ENCODE measurements around the gene TGM3. TPM values are rescaled to one million over a fixed set of nuclear protein-coding genes. Genes with fewer than 3 reads are reported as not detected.

Gene TGM3
- total RNA-seq, 1 donor from 2014 or later = 0.32 TPM

GRCh38 chr20:2331901-2332565 is 36.2 kb downstream of the TGM3 start:
- Histone ChIP-seq H3K4me3 (no peak overlapping the region), H3K4me1 (no peaks in the 10 kb centered on the region), H3K27me3 (ENCODE audit: low read depth) (peaks cover 3% of the 10 kb centered on the region), H3K36me3 (no peaks in the 10 kb centered on the region), H3K27ac (no peak overlapping the region), H3K9me3 (no peaks in the 10 kb centered on the region)
- intact Hi-C loops (cut with DNase I) = no loop called here
- DNase-seq = no peak
- TF ChIP-seq, protein P1, sequence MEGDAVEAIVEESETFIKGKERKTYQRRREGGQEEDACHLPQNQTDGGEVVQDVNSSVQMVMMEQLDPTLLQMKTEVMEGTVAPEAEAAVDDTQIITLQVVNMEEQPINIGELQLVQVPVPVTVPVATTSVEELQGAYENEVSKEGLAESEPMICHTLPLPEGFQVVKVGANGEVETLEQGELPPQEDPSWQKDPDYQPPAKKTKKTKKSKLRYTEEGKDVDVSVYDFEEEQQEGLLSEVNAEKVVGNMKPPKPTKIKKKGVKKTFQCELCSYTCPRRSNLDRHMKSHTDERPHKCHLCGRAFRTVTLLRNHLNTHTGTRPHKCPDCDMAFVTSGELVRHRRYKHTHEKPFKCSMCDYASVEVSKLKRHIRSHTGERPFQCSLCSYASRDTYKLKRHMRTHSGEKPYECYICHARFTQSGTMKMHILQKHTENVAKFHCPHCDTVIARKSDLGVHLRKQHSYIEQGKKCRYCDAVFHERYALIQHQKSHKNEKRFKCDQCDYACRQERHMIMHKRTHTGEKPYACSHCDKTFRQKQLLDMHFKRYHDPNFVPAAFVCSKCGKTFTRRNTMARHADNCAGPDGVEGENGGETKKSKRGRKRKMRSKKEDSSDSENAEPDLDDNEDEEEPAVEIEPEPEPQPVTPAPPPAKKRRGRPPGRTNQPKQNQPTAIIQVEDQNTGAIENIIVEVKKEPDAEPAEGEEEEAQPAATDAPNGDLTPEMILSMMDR (IDR thresholded peaks at IDR 0.05) = no peak
- no peak for ATAC-seq

DNA sequence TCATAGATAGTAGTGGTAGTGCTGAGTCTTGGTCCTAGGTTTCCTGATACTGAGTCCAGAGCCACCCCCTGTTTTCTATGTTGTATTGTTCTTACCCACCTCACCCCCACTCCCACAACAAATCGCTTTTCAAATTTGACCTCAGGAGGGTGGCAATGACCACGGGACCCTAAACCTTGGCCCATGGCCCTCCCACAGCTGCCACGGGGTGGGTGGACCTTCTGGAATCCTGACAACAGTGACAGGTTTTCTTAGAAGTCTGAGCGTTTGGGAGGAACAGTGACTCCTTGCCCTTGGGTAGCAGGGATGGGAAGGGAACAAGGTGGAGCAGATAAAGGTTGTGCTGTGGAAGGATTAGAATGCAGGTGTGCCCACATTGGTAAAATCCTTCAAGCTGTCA is 36.9 kb downstream of the TGM3 start:
- Histone ChIP-seq H3K36me3 (no peaks in the 10 kb centered on the region), H3K4me3 (no peak overlapping the region), H3K4me1 (no peaks in the 10 kb centered on the region), H3K27ac (no peak overlapping the region), H3K9me3 (no peaks in the 10 kb centered on the region), H3K27me3 (ENCODE audit: low read depth) (peaks cover 3% of the 10 kb centered on the region)
- intact Hi-C loops (cut with DNase I) = no loop called here
- ATAC-seq = no peak
- TF ChIP-seq, protein P1 (IDR thresholded peaks at IDR 0.05) = no peak
- no peak for DNase-seq

DNA sequence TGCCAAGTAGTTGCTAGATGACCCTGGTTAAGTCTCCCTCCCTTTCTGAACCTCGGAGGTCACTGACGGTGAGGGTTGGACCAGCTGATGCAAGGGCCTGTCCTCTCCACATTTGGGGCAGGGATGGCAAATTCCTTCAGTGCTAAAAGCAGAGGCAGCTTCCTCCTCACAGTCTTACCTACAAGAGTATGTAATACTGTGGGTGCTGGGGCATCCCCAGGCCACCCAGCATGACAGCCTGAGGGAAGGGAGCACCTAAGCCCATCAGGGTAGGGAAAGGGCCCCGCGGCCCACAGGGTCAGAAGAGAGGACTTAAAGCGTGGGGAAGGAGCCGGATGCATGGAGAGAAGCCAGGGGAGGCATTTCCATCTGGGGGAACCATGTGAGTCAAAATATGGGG is 38.0 kb downstream of the TGM3 start:
- H3K36me3 ChIP-seq = no peaks in the 10 kb centered on the region
- intact Hi-C loops (cut with DNase I) = no loop called here
- ATAC-seq (no peak), DNase-seq (no peak)
- H3K4me3 ChIP-seq = no peak overlapping the region
- TF ChIP-seq, protein P1 (IDR thresholded peaks at IDR 0.05) = no peak
- H3K27me3 ChIP-seq (ENCODE audit: low read depth) = no peaks in the 10 kb centered on the region
- no peaks in the 10 kb centered on the region for H3K4me1 ChIP-seq
- no peaks in the 10 kb centered on the region for H3K9me3 ChIP-seq
- H3K27ac ChIP-seq = no peak overlapping the region

- H3K4me3 ChIP-seq = no peak overlapping the region
- TF ChIP-seq, protein P1 (IDR thresholded peaks at IDR 0.05) = no peak
- no peak overlapping the region for H3K27ac ChIP-seq
- H3K27me3 ChIP-seq (ENCODE audit: low read depth) = peaks cover 4% of the 10 kb centered on the region
- H3K4me1 ChIP-seq = no peaks in the 10 kb centered on the region
- H3K9me3 ChIP-seq = no peaks in the 10 kb centered on the region
- H3K36me3 ChIP-seq = no peaks in the 10 kb centered on the region
- intact Hi-C loops (cut with DNase I) = no loop called here
- ATAC-seq (no peak), DNase-seq (no peak)
Observed at GRCh38 chr20:2335096-2335870, 39.5 kb downstream of the TGM3 start.

- ATAC-seq (no peak), DNase-seq (no peak)
- Histone ChIP-seq H3K9me3 (no peaks in the 10 kb centered on the region), H3K4me1 (no peaks in the 10 kb centered on the region), H3K4me3 (no peak overlapping the region), H3K27ac (no peak overlapping the region), H3K36me3 (no peaks in the 10 kb centered on the region), H3K27me3 (ENCODE audit: low read depth) (peaks cover 4% of the 10 kb centered on the region)
- intact Hi-C loops (cut with DNase I) = no loop called here
- TF ChIP-seq, protein P1 (IDR thresholded peaks at IDR 0.05) = no peak
Observed at GRCh38 chr20:2336471-2336870, 40.7 kb downstream of the TGM3 start.

Data from lower lobe of right lung (tissue), 2 donors.